ENCODE measurements around the gene ATP8B1.

The ATP8B1 gene

DNA sequence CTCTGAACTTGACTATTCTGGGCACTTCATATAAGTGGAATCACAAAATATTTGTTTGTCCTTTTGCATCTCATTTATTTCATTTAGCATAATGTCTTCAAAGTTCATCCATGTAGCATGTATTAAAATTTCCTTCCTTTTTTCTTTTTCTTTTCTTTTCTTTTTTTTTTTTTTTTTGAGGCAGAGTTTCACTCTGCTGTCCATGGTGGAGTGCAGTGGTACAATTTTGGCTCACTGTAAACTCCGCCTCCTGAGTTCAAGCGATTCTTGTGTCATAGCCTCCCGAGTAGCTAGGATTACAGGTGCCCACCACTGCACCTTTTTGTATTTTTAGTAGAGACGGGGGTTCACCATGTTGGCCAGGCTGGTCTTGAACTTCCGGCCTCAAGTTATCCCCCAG lies 11.9 kb downstream of the ATP8B1 start:
- no peak for DNase-seq

DNA sequence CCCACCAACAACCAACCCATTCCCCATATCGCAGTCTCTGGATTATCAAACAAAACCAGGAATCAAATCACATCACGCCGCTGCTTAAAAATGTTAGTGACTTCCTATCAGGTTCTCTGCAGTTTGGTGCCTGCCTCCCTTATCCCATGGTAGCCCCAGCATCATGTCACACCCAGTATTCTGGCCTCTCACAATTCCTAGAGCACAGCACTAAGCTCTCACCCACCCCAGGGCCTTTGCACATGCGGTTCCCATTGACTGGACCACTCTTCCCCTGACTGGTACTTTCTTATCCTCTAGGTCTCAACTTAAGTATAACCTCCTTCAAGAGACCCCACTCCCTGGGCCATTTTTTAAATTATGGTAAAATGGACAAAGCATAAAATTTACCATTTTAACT lies 12.8 kb downstream of the ATP8B1 start:
- no peak for DNase-seq

DNA sequence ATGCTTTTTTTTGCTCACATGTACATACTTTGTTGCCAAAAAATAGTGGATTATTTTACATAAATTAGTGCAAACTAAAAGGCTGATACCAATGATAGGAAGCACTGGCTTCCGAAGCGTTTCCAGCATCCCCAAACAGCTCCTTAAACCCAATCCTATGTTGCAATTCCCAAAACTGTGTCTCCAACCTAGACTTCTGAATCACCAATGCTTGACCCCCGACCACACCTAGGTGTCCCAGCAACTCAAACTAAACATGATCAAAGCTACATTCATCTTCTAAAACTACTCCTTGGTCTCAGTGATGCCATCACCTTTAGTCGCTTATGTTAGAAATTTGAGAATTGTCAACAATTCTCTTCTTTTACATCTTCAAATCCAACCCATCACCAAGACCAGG lies 13.4 kb downstream of the ATP8B1 start:
- no peak for DNase-seq

DNA sequence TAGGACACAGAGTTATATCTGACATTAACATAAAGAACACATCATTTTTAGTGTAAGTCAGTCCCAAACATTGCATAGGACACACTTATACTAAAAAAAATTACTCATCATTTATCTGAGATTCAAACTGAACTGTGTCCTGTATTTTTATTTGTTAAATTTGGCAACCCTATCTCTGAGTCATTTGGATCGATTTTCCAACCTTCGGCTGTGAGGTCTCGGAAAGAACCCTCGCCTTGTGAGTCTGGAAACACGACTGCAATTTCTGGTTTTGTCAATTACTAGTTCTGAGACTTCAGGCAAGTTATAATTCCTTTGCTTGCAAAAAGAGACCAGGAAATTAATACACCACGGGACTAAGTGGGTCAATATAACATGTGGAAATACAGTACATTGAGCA lies 14.0 kb downstream of the ATP8B1 start:
- no peak for DNase-seq

DNA sequence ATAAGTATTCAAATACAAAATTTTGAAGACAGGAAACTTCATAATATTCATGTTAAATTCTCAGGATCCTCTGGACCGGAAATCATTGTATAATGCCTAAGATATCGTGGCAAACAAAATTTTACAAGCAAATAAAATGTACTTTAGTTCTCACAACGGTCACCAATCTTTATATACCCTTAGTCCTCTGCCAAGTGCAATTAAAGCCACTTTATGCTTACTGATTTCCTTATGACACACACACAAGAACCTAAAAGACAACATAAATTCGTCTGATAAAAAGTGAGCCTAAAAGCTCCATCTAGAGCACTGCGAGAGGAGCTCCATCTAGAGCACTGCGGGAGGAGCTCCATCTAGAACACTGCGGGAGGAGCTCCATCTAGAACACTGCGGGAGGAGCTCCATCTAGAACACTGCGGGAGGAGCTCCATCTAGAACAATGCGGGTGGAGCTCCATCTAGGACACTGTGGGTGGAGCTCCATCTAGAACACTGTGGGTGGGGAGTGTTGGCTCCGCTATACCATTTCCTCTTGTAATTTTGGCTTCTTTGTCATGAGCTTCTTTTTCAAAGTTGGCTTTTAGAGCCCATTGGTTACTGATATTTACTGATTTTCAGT lies 15.9 kb downstream of the ATP8B1 start:
- no peak for DNase-seq

DNA sequence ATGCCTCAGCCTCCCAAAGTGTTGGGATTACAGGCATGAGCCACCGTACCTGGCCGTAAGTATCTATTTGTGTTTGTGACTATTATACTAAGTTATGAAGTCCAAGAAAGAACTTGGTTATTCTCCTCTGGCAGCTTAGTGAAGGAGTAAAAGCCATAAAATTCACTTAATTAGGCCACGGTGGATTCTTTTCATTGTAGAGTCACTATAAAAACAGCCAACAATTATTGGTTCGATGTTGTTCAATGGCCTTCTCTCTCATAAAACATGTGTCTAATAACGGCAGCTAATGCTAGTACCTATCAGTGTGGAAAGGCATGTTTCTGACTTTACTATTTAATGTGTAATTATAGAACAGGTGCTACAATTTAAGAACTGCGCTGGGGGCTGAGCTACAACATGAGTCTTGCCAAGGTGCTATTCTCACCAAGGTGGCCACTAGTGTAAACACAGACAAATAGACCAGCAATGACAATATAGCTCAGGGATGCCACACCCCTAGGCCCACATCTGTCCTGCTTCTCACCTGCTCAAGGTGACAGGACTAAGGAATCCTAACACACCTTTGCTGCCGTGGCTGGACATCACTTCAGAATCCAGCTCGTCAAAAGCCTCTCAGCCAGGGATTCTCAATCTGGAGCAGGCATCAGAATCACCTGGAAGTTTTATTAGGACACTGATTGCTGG lies 17.2 kb downstream of the ATP8B1 start:
- no peak for DNase-seq

DNA sequence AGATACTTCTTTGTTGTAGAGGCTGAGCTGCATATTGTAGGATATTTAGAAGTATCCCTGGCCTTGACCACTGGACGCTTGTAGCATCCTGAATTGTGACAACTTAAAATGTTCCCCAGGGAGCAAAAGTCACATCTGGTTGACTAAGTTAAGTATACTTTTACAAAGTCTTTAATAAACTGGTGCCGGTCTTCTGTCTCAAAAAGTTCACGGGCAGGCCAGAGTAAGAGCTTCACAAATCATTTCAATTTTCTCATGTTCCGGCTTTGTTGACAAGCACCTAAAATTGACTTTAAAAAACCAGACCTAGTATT lies 18.4 kb downstream of the ATP8B1 start:
- DNase-seq, result no peak

DNA sequence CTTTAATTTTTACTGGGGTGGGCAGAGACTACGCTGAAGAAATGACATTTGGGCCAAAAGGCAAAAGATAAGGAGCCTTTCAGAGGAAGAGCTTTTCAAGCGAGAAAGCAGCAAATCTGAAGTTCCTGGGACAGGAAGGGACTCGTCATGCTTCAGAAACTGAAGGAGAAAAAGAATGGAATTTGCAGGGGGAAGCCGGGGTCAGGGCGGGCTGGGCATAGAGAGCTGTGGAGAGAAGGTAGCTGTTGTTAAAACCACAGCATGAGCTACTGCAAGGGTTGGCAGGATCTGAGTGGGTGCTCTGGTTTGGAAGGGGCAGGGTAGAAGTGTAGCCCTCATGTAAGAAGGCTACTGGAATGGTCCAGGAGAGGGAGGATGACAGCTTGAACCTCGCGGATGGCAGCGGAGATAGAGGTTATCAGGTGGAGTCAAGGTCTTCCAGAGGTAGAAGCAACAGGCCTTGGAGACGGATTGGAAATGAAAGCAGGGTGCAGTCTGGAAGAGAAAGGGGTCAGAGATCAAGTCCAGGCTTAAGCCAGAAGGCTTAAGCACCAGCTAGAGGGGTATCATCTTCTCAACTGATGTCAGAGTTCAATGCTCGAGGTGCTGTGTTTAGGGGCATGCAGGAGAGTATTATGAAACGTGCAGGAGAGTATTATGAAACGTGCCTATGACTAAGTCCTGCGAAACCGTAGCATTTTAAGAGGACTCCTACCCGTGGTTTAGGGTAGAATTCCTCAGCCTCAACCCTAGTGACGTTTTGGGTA lies 18.9 kb downstream of the ATP8B1 start:
- DNase-seq, result no peak

DNA sequence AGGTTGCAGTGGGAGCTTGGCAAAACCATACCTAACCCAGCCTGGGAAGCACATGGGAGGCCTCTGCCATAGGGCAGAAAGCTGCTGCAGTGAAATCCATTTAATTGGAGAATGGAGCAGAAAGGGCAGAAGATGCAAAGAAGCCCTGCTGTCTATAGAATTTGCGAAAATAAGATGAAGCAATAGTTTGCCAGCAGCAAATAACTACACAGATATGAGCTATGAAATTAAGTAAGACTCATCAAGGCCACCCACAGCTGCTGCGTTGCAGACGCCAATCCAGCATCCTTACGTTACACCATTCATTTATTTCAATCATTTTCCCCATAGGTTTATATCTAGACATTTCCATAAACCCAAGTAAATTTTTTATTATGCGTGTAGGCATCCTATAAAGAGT lies 21.1 kb downstream of the ATP8B1 start:
- no peak for DNase-seq

DNA sequence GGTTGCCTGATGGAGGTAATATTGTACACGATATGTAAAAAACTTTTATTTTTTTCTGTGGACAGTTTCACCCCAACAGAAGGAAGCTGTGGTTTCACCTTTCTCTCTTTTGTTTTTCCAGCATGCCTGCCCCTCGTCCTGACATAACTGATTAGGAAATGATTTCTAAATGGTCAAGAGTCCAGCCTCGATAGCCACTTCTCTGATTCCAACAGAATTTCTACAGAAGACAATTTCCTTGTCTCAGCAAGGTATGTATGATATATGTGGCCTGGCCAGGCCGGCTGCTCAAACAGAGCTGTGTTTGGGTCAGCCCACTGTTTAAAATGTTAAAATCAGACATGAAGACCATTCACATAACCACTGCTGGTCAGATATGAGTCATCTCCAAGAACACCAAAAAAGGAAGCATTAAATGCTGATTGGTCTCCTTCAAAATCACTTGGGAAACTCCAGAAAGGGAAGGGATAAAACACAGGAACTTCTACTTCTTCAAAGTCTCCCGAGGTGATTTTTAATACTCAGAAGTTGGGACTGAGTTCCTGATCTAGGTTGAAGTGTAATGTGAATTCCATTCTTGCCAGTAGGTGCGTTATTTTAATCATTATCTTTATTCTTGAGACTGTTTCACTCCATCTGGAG lies 22.3 kb downstream of the ATP8B1 start:
- DNase-seq, result no peak

DNA sequence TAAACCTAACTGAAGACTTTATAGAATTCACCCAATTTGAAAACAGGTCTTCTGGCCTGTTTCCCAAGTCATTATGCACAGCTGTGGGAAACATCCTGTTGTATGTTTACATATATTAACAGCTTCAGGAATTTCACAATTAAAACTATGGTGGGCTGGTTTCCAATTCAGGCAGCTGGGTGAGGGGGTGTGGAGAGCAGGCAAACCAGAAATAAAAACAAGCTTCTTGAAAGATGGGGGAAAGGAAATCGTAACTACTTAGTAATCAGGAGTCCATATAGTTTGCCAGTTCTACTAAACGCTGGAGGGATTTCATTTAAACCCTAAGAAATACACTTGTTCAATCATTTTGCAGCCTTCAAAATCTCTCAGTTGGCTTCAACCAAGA lies 22.8 kb downstream of the ATP8B1 start:
- no peak for DNase-seq

DNA sequence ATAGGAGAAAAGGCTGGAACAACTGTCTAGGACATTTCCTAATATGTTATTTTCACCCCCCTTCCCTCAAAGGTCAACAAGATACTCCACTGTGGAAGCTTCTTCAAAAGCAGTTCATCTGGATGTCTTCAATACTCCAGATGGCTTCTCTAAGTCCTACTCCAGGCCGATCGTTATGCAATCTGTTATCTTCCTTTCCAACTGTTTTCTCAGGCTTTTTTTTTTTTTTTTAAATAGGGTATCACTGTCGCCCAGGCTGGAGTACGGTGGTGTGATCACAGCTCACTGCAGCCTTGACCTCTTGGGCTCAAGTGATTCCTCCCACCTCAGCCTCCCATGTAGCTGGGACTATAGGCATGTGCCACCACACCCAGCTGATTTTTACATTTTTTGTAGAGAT lies 26.3 kb downstream of the ATP8B1 start:
- no peak for DNase-seq

DNA sequence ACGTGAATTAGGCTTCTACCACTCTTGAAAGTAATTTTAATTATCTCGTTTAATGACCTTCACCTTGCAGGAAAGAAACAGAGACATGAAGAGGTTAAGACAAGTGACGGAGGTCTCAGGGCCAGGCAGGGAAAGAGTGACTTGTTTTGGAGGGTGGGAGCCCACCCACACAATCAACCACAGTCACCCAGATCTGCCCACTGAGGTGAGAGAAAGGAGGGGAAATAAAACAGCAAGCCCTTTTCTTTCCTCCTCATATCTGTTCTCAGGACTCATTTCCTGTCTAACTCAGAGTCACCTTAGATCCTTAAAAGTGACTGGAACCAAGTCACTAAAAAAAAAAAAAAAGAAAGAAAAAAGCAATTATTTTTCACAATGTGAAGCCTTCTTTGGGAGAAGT lies 26.8 kb downstream of the ATP8B1 start:
- DNase-seq, result no peak

DNA sequence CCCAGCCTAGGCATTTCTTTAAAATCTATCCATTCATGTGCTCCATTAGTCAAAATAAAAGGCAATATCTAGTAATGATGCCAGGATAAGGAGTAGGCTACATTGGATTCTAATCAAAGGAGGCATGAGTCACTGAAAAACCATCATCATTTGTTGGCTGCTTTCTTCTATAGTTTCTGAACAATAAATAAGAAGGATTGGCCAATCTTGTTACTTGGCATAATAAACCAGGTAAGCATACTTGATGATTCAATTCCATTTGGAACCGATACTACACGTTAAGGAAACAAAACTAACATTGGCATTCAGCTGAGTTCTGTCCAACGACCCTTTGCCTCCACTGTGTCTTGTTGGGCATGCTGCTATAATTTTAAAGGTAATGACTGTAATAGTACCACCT lies 27.2 kb downstream of the ATP8B1 start:
- no peak for DNase-seq

DNA sequence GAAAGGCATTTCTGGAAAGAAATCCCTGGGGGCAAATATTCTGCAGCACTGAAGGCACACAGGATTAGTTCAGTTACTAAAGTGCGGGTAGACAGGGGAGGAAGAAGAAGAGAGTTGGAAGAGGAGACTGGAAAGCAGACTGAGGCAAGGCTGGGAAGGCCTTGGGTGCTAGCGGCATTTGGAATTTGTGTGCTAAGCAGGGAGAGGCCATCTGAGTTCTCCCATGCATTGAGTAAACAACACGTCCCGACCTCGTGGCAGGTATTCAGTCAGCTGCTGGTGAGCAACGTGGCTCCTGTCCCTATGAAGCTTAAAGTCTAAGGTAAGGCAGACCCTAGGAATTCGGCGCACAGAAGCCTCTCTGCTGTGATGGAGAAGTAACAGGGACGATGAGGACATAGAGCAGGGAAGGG lies 30.7 kb downstream of the ATP8B1 start:
- no peak for DNase-seq

DNA sequence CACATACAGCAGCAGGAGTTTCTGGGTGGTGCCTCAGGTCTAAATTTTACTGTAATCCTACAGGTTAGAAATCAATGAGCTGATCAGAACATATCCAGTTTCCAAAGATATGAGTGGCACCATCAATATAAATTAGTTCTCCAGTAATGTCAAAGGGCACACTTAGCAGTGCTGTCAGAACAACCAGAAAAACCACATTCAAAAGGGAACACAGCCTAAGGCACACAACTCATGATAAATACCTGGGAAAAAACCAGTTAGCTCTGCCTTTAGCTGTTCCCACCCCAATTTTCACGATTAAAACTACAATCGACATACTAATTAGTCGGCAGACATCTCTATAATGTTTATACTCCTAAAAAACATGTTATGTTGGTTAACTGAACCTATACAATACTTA lies 31.5 kb downstream of the ATP8B1 start:
- no peak for DNase-seq

DNA sequence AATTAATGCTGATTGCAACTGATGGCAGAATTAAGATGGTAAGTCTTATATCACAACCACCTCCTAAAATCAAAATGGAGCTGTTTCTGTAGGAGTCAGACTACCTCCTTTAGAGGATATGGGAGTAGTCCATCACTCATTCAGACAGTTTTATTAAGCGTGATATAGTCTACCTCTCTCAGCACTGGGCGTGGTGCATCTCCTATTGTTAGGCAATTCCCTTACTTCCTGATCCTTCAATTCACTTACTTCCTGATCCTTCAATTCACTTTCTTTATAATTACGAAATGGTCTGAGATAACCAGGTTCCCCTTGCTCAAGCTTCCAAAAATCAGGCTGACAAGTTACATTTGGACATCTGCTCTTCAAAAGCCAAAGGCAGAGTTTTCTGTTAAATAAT lies 31.9 kb downstream of the ATP8B1 start:
- no peak for DNase-seq

DNA sequence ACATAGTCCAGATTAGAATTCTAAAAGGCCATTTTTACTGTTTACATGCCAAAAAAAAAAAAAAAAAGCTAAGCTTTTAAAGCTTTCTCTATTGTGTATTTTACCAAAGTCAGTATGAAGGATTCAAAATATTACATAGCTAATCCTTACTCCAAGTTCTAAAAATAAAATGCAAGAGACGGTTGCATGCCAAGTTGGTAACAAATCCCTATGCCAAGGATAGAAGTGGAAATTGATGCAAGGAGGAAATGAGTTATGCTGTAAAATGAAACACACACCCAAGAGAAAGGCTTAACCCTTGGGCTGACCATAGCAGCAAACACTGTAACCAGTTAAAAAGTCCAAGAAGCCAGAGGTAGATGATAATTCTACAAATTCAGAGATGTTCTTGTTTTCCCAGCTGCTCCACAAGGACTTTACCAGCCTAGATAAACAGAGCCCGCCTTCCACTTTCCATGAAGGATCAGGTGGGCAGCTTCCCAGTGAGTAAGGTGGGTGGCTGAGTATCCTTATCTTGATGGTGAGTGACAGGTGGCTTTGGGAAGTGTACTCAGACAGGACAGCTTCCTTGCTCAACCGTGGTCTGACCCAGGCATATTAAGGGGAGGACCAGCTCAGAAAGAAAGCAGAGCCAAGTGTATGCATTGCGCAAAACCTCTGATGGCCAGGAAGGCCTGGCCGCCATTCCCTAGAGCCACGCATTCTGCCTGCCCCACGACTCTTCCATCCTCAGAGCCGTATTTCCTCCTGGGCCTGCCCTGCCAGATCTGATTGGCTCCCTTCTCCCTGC lies 34.4 kb downstream of the ATP8B1 start:
- no peak for DNase-seq

DNA sequence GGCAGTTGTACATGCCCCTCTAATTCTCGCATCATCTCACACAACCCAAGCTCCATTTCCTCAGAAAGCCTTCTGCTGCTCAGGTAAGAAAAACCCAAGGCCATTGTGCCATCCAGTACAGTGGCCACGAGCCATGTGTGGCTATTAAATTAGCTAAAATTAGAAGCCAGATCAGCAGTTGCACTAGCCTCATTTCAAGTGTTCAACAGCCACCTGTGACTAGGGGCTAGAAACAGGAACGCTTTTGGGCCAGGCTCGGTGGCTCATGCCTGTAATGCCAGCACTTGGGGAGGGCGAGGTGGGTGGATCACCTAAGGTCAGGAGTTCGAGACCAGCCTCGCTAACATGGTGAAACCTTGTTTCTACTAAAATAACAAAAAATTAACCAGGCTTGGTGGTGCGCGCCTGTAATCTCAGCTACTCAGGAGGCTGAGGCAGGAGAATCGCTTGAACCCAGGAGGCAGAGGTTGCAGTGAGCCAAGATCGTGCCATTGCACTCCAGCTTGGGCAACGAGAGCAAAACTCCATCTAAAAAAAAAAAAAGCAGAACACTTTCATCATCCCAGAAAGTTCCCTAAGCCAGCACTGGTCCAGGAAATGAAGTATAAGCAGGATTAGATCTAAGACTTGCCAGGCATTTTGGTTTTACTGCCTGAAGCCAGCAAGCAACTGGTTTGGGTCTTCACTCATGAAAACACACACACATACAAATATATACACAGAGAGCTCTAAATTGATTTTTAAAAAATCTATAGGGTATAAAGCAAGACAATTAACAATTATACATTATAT lies 35.7 kb downstream of the ATP8B1 start:
- DNase-seq, result no peak

DNA sequence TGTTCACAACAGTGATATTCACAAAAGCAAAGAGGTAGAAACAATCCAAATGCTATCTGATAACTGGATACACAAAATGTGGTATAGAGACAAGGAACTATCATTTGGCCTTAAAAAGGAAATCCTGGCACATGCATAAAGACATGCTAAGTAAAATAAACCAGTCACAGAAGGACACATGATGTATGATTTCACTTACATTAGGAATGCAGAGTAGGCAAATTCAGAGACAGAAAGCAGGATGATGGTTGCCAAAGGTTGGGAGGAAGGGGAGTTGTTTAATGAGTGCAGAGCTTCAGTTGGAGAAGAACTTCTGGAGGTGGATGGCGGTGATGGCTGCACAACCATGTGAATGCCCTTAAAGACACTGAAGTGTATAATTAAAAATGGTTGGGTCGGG lies 38.1 kb downstream of the ATP8B1 start:
- no peak for DNase-seq

DNA sequence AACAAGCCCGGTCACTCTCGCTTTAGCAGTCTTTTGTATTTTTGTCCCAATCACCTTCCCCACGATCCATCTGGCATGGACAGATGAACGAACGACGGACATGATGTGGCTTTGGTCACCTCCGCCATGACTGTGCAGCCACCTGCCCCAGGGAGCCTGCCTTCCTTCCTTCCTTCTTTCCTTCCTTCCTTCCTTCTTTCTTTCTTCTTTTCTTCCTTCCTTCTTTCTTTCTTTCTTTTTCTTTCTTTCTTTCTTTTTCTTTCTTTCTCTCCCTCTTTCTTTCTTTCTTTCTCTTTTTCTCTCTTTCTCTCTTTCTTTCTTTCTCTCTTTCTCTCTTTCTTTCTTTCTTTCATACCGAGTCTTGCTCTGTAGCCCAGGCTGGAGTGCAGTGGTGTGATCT lies 39.0 kb downstream of the ATP8B1 start:
- DNase-seq, result no peak

DNA sequence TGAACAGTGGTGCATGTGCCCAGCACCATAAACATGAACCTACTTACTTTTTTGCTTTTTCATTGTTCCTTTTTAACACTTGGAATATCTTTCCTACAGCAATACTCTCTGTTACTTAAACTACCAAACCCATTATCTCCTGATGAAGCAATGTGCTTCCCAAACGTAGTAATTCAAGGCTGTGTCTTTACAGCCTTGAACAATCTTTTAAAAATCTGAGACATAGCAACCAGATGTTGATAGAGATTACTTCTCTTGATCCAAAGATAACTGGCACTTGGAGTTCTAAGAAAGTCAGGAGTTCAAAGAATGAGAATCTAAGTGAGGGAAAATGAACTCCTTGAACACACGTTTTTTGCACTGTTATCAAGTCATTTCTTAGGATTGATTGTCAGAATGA lies 40.4 kb downstream of the ATP8B1 start:
- no peak for DNase-seq

Data from activated gamma-delta T cell (primary cell).